Measurements from ENCODE around the gene WTIP.

Gene WTIP

GRCh38 chr19:34523408-34523807 lies 41.9 kb downstream of the WTIP start:
- DNase-seq, result no peak
- no peak overlapping the region for H3K27ac ChIP-seq
- in situ Hi-C loops (cut with HindIII; ENCODE audit: low pct_ligation_motif_present, low sequenced_read_pairs), result no loop called here
- no peaks in the 10 kb centered on the region for H3K27me3 ChIP-seq (replicated peaks)
- no peak overlapping the region for H3K4me3 ChIP-seq (ENCODE audit: low read depth, low read length)
- TF ChIP-seq CTCF (IDR thresholded peaks at IDR 0.05; ENCODE audit: low read depth, low read length, missing control alignments), result no peak
- H3K36me3 ChIP-seq (replicated peaks), result no peaks in the 10 kb centered on the region

- in situ Hi-C loops (cut with HindIII; ENCODE audit: low pct_ligation_motif_present, low sequenced_read_pairs), result no loop called here
- Histone ChIP-seq H3K36me3 (replicated peaks) (no peaks in the 10 kb centered on the region), H3K4me3 (ENCODE audit: low read depth, low read length) (no peak overlapping the region), H3K27me3 (replicated peaks) (no peaks in the 10 kb centered on the region), H3K27ac (no peak overlapping the region)
- no peak for TF ChIP-seq CTCF (IDR thresholded peaks at IDR 0.05; ENCODE audit: low read depth, low read length, missing control alignments)
- no peak for DNase-seq
Observed at GRCh38 chr19:34525001-34525400, 43.4 kb downstream of the WTIP start.

GRCh38 chr19:34534206-34534605 lies 52.6 kb downstream of the WTIP start:
- Histone ChIP-seq H3K36me3 (replicated peaks) (no peaks in the 10 kb centered on the region), H3K27me3 (replicated peaks) (no peaks in the 10 kb centered on the region), H3K27ac (no peak overlapping the region), H3K4me3 (ENCODE audit: low read depth, low read length) (no peak overlapping the region)
- DNase-seq, result no peak
- in situ Hi-C loops (cut with HindIII; ENCODE audit: low pct_ligation_motif_present, low sequenced_read_pairs), result no loop called here
- TF ChIP-seq CTCF (IDR thresholded peaks at IDR 0.05; ENCODE audit: low read depth, low read length, missing control alignments), result no peak

- no peak overlapping the region for H3K27ac ChIP-seq
- DNase-seq, result no peak
- TF ChIP-seq CTCF (IDR thresholded peaks at IDR 0.05; ENCODE audit: low read depth, low read length, missing control alignments), result no peak
- H3K27me3 ChIP-seq (replicated peaks), result no peaks in the 10 kb centered on the region
- H3K36me3 ChIP-seq (replicated peaks), result no peaks in the 10 kb centered on the region
- no peak overlapping the region for H3K4me3 ChIP-seq (ENCODE audit: low read depth, low read length)
- in situ Hi-C loops (cut with HindIII; ENCODE audit: low pct_ligation_motif_present, low sequenced_read_pairs), result no loop called here
Observed at GRCh38 chr19:34539396-34539795, 57.8 kb downstream of the WTIP start.

- in situ Hi-C loops (cut with HindIII; ENCODE audit: low pct_ligation_motif_present, low sequenced_read_pairs), result no loop called here
Observed at GRCh38 chr19:34540811-34541557, 59.4 kb downstream of the WTIP start.

More at GRCh38 chr19:34540811-34541557, 59.4 kb downstream of the WTIP start:
- no peaks in the 10 kb centered on the region for H3K36me3 ChIP-seq (replicated peaks)
- no peak for TF ChIP-seq CTCF (IDR thresholded peaks at IDR 0.05; ENCODE audit: low read depth, low read length, missing control alignments)
- DNase-seq, result no peak
- no peak overlapping the region for H3K4me3 ChIP-seq (ENCODE audit: low read depth, low read length)
- H3K27me3 ChIP-seq (replicated peaks), result no peaks in the 10 kb centered on the region
- H3K27ac ChIP-seq, result no peak overlapping the region
